Endothelial cell of umbilical vein (primary cell): ENCODE measurements around the gene PARP1. TPM values are rescaled to one million over a fixed set of nuclear protein-coding genes. Genes with fewer than 3 reads are reported as not detected.

Source experiments
- BruUV-seq: library from RNA; stranded (reverse); fragments of 400-500 nt; replicated peaks from 2 replicates; lab custom pipeline; 2021; lab: Mats Ljungman, UMichigan
- CTCF ChIA-PET: fragments of 300-600, 350-600 bp; sonication (Branson Sonifier 250); formaldehyde crosslinking; loops from one replicate; lab custom pipeline; 2021; ENCODE audit warnings: antibody characterized with exemption, inconsistent platforms; lab: Charles Lee
- POLR2A ChIA-PET: fragments of 300-600, 350-600 bp; sonication (Branson Sonifier 250); formaldehyde crosslinking; loops from one replicate; lab custom pipeline; 2021; ENCODE audit warnings: antibody characterized with exemption, inconsistent platforms; lab: Charles Lee
- DNase-seq: peaks from one replicate; pipeline ENCODE4 v3.0.0-alpha.2; 2011; ENCODE audit warnings: low read depth, low spot score
- FAIRE-seq: peaks from 2 replicates; lab custom pipeline; 2011; peaks lifted over from hg19 to GRCh38; lab: Jason Lieb, UNC
- H2AFZ ChIP-seq: 2 replicates; pipeline ENCODE4 v1.6.0; 2012; ENCODE audit warnings: low read depth, low read length, control low read depth, inconsistent platforms
- H3K27ac ChIP-seq: 2 replicates; pipeline ENCODE4 v1.5.1; 2011; ENCODE audit warnings: low read depth, mild to moderate bottlenecking, control low read depth, low read length, moderate library complexity; ENCODE audit not compliant: insufficient read depth
- H3K27me3 ChIP-seq, 2 experiments: 2 replicates each; pipeline versions ENCODE4 v1.6.0 to v1.6.1; 2011; ENCODE audit warnings: low read length in 2 of 2, mixed read lengths in 1 of 2; ENCODE audit not compliant: control insufficient read depth in 2 of 2, insufficient read depth in 2 of 2
- H3K36me3 ChIP-seq, 2 experiments: 2 replicates in 1 of 2; 3 replicates in 1 of 2; pipeline ENCODE4 v1.5.1; 2011; ENCODE audit warnings: low read length in 2 of 2, mild to moderate bottlenecking in 1 of 2, moderate library complexity in 1 of 2; ENCODE audit not compliant: control insufficient read depth in 2 of 2, insufficient read depth in 2 of 2; ENCODE audit errors: extremely low read depth in 1 of 2
- H3K4me1 ChIP-seq: 3 replicates; pipeline ENCODE4 v1.5.1; 2011; ENCODE audit warnings: mild to moderate bottlenecking, low read length; ENCODE audit not compliant: control insufficient read depth, insufficient read depth; ENCODE audit errors: extremely low read depth
- H3K4me2 ChIP-seq: 2 replicates; pipeline ENCODE4 v1.6.1; 2011; ENCODE audit warnings: low read length, control low read depth, mixed read lengths; ENCODE audit not compliant: insufficient read depth
- H3K4me3 ChIP-seq, 3 experiments: fragments of 200-600 bp in 1 of 3; sonication (generic), shearing (Covaris generic) in 1 of 3; replicated peaks in 1 of 3; 2 replicates each; pipeline ENCODE4 v1.5.1; 2011 to 2016; ENCODE audit warnings: control low read depth in 3 of 3, low read length in 3 of 3, mild to moderate bottlenecking in 2 of 3, inconsistent platforms in 1 of 3, low read depth in 1 of 3, moderate library complexity in 1 of 3; ENCODE audit not compliant: insufficient read depth in 1 of 3
- H3K79me2 ChIP-seq: 2 replicates; pipeline ENCODE4 v1.6.0; 2012; ENCODE audit warnings: low read length, inconsistent platforms; ENCODE audit not compliant: control insufficient read depth, insufficient read depth
- H3K9ac ChIP-seq: replicated peaks from 2 replicates; pipeline ENCODE3; 2011; ENCODE audit warnings: low read length, control low read depth; ENCODE audit not compliant: insufficient read depth; ENCODE audit errors: extremely low read depth
- H3K9me1 ChIP-seq: replicated peaks from 3 replicates; pipeline ENCODE4 v1.6.0; 2011; ENCODE audit warnings: mild to moderate bottlenecking, low read length; ENCODE audit not compliant: control insufficient read depth, insufficient read depth; ENCODE audit errors: extremely low read depth
- H3K9me3 ChIP-seq: replicated peaks from 2 replicates; pipeline ENCODE4 v1.5.1; 2012; ENCODE audit warnings: low read length, inconsistent platforms; ENCODE audit not compliant: control insufficient read depth, insufficient read depth
- H4K20me1 ChIP-seq: replicated peaks from 2 replicates; pipeline ENCODE3; 2011; ENCODE audit warnings: mild to moderate bottlenecking, low read length; ENCODE audit not compliant: control insufficient read depth, insufficient read depth; ENCODE audit errors: extremely low read depth
- EZH2 ChIP-seq: IDR thresholded peaks from 2 replicates; pipeline ENCODE4 v1.6.1; 2012; ENCODE audit warnings: borderline replicate concordance, low read depth, mild to moderate bottlenecking, moderate library complexity, low read length, inconsistent platforms; ENCODE audit not compliant: severe bottlenecking
- FOS ChIP-seq: IDR thresholded peaks from 2 replicates; pipeline ENCODE4 v1.6.1; 2011; ENCODE audit warnings: mild to moderate bottlenecking, low read length, moderate library complexity, borderline replicate concordance; ENCODE audit not compliant: insufficient read depth
- GATA2 ChIP-seq: IDR thresholded peaks from 2 replicates; pipeline ENCODE4 v1.7.0; 2011; ENCODE audit warnings: low read depth, mild to moderate bottlenecking, moderate library complexity, mixed read lengths, low read length; ENCODE audit not compliant: insufficient read length, insufficient read depth
- JUN ChIP-seq: IDR thresholded peaks from 2 replicates; pipeline ENCODE4 v1.6.1; 2011; ENCODE audit warnings: borderline replicate concordance, low read depth; ENCODE audit not compliant: insufficient read length, insufficient read depth
- MYC ChIP-seq: IDR thresholded peaks from one replicate; pipeline ENCODE4 v1.6.1; 2011; ENCODE audit warnings: mild to moderate bottlenecking, low read depth, low read length
- POLR2A ChIP-seq: IDR thresholded peaks from 2 replicates; pipeline ENCODE4 v1.6.1; 2012; ENCODE audit warnings: low read depth, mild to moderate bottlenecking, control low read depth, low read length
- POLR2AphosphoS5 ChIP-seq: IDR thresholded peaks from 2 replicates; pipeline ENCODE4 v1.6.1; 2012; ENCODE audit warnings: low read depth, mild to moderate bottlenecking, control low read depth, low read length, moderate library complexity; ENCODE audit not compliant: insufficient read depth
- dilution Hi-C: fragments of 300-500 bp; cut with MboI; formaldehyde crosslinking; loops from one replicate; pipeline ENCODE4 v1.15.0; 2019; ENCODE audit warnings: low sequenced_read_pairs; ENCODE audit not compliant: extremely low pct_ligation_motif_present
- intact Hi-C: fragments of 100-400 bp; cut with micrococcal nuclease; formaldehyde crosslinking; loops from one replicate; pipeline ENCODE4 v1.10.0; 2022
- polyA plus RNA-seq, 4 experiments: library from polyadenylated mRNA; depleted of rRNA in 3 of 4; stranded (reverse) in 3 of 4; unstranded in 1 of 4; fragments of >200 nt; gene quantifications; 2 replicates each; pipeline versions ENCODE4 v1.2.1 to v1.2.3, GENCODE V29; 2011 to 2012; ENCODE audit warnings: missing spikeins in 1 of 4
- total RNA-seq: library from RNA; stranded (reverse); gene quantifications from 2 replicates; pipeline ENCODE4 v1.2.3, GENCODE V29; 2021
- TF ChIP-seq, protein P1 (sequence below): IDR thresholded peaks from 2 replicates; pipeline ENCODE4 v1.6.1; 2011; ENCODE audit not compliant: insufficient read depth, insufficient read length
- TF ChIP-seq, protein P2 (sequence below), 2 donors: IDR thresholded peaks; 1 replicate in 1 of 2; 2 replicates in 1 of 2; pipeline ENCODE4 v1.5.1; 2011; ENCODE audit warnings: low read length in 2 of 2, mild to moderate bottlenecking in 2 of 2, moderate library complexity in 2 of 2, control low read depth in 1 of 2, inconsistent platforms in 1 of 2, low read depth in 1 of 2; ENCODE audit not compliant: insufficient read depth in 1 of 2; ENCODE audit errors: extremely low read depth in 1 of 2

The PARP1 gene
- total and polyA plus RNA-seq, 2 donors (not counting 3 experiments of a cell fraction or from before 2014, with no cell fraction given) = 136 to 160 TPM

DNA sequence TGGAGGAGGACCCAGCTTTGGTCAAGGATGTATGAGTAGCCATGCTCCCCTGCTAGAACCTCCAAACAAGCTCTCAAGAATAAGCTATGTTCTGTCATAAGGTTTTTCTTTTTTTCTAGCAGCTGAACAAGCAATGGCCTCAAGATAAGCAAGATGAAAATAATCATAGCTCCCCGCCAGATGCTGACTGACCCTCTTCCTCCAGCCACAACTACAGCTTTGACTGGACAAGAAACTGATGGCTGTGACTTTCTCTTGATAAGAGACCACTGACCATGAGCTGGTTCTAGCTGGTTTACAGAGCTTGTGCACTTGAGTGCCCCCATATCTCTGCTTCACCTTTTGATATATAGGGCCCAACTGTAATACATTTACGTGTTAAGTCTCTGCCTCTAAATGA lies 38.2 kb upstream of the PARP1 start:
- Histone ChIP-seq H2AFZ (no peak overlapping the region), H3K4me1 (no peaks in the 10 kb centered on the region), H3K9ac (no peak overlapping the region), H3K27ac (no peak overlapping the region), H3K9me3 (no peaks in the 10 kb centered on the region), H3K9me1 (no peaks in the 10 kb centered on the region), H4K20me1 (no peaks in the 10 kb centered on the region), H3K27me3 (peaks cover 0 to 11% of the 10 kb centered on the region in 2 experiments), H3K36me3 (no peaks in the 10 kb centered on the region), H3K4me2 (no peak overlapping the region), H3K79me2 (no peaks in the 10 kb centered on the region), H3K4me3 (no peak overlapping the region)
- DNase-seq (no peak), FAIRE-seq (no peak)
- intact Hi-C loops = no loop called here
- no TSS peak for BruUV-seq
- TF ChIP-seq POLR2AphosphoS5 (no peak), EZH2 (no peak)
- TF ChIP-seq, protein P1, sequence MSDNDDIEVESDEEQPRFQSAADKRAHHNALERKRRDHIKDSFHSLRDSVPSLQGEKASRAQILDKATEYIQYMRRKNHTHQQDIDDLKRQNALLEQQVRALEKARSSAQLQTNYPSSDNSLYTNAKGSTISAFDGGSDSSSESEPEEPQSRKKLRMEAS = no peak
- dilution Hi-C loops = no loop called here
- POLR2A ChIA-PET = no interaction called here
- CTCF ChIA-PET = interaction anchor here (1.0 to 1.7 kb wide), 4 partner anchors 10 to 321 kb away, joined by 3 to 7 read pairs (median 4); partner anchors contain the start of gene PARP1

DNA sequence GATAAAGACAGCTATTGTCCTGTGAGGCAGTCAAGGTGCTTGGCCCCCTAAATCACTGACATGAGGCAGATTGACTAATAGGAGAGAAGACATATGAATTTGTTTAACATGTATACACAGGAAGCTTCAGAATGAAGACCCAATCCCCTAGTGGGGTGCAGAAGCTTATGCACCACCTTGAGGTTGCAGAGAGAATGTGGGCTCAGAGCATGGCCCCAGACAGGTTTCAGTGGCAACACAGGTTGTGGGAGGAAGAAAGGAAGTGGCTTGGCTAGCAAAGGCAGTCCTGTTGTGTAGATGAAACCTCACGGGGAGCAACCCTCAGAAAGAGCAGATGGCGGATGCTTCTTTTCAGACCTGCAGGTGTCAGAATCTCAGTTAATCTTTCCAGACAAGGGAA lies 37.0 kb upstream of the PARP1 start:
- CTCF ChIA-PET = interaction anchor here (1.5 kb wide), 1 partner anchor 12 kb away, joined by 6 read pairs; no protein-coding TSS in a partner anchor
- dilution Hi-C loops = no loop called here

More for the DNA sequence above, 37.0 kb upstream of the PARP1 start:
- Histone ChIP-seq H3K36me3 (no peaks in the 10 kb centered on the region), H2AFZ (no peak overlapping the region), H3K9me3 (no peaks in the 10 kb centered on the region), H3K4me2 (no peak overlapping the region), H3K4me3 (no peak overlapping the region), H3K4me1 (no peaks in the 10 kb centered on the region), H4K20me1 (no peaks in the 10 kb centered on the region), H3K27ac (no peak overlapping the region), H3K79me2 (no peaks in the 10 kb centered on the region), H3K9ac (no peak overlapping the region), H3K9me1 (no peaks in the 10 kb centered on the region), H3K27me3 (peaks cover 0 to 8% of the 10 kb centered on the region in 2 experiments)
- TF ChIP-seq POLR2A = no peak
- TF ChIP-seq JUN = no peak
- TF ChIP-seq EZH2 = no peak
- TF ChIP-seq, protein P1 = no peak
- TF ChIP-seq MYC = no peak
- no peak for TF ChIP-seq POLR2AphosphoS5
- no peak for TF ChIP-seq GATA2
- TF ChIP-seq, protein P2, sequence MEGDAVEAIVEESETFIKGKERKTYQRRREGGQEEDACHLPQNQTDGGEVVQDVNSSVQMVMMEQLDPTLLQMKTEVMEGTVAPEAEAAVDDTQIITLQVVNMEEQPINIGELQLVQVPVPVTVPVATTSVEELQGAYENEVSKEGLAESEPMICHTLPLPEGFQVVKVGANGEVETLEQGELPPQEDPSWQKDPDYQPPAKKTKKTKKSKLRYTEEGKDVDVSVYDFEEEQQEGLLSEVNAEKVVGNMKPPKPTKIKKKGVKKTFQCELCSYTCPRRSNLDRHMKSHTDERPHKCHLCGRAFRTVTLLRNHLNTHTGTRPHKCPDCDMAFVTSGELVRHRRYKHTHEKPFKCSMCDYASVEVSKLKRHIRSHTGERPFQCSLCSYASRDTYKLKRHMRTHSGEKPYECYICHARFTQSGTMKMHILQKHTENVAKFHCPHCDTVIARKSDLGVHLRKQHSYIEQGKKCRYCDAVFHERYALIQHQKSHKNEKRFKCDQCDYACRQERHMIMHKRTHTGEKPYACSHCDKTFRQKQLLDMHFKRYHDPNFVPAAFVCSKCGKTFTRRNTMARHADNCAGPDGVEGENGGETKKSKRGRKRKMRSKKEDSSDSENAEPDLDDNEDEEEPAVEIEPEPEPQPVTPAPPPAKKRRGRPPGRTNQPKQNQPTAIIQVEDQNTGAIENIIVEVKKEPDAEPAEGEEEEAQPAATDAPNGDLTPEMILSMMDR (IDR thresholded peaks at IDR 0.05; ENCODE audit: extremely low read depth in 1 of 2, insufficient read depth in 1 of 2, low read depth in 1 of 2, low read length in 2 of 2) = no peak
- no peak for TF ChIP-seq FOS
- FAIRE-seq (no peak), DNase-seq (no peak)
- no TSS peak for BruUV-seq
- intact Hi-C loops = no loop called here
- POLR2A ChIA-PET = no interaction called here
